Suprapubic skin (tissue), 4 donors: Measurements from ENCODE around the gene CPT1C. TPM values are rescaled to one million over a fixed set of nuclear protein-coding genes. Genes with fewer than 3 reads are reported as not detected.
A peak's percentile ranks its signal among the peaks of the same experiment; 100 is the strongest.

ENCODE experiments used
- DNase-seq, 2 donors: peaks; one replicate each; pipeline ENCODE4 v3.0.0-alpha.2; 2019; ENCODE audit warnings: low spot score in 2 of 2
- H3K27ac ChIP-seq: fragments of 200-600 bp; sonication (generic); one replicate; pipeline ENCODE4 v1.5.1; 2019
- H3K27me3 ChIP-seq: fragments of 200-600 bp; sonication (generic); one replicate; pipeline ENCODE4 v1.5.1; 2019
- H3K36me3 ChIP-seq: fragments of 200-600 bp; sonication (generic); one replicate; pipeline ENCODE4 v1.5.1; 2019
- H3K4me1 ChIP-seq: fragments of 200-600 bp; sonication (generic); one replicate; pipeline ENCODE4 v1.5.1; 2019
- H3K4me3 ChIP-seq: fragments of 200-600 bp; sonication (generic); one replicate; pipeline ENCODE4 v1.5.1; 2019; ENCODE audit warnings: mild to moderate bottlenecking
- H3K9me3 ChIP-seq: fragments of 200-600 bp; sonication (generic); one replicate; pipeline ENCODE4 v1.5.1; 2019
- EP300 ChIP-seq: sonication (generic); formaldehyde crosslinking; IDR thresholded peaks from one replicate; pipeline ENCODE4 v1.6.1; 2017; ENCODE audit warnings: antibody characterized with exemption
- POLR2A ChIP-seq, 2 donors: fragments of 450-650 bp; IDR thresholded peaks; one replicate each; pipeline ENCODE4 v1.6.1; 2017; ENCODE audit warnings: antibody characterized with exemption in 2 of 2, mild to moderate bottlenecking in 2 of 2, moderate library complexity in 2 of 2
- POLR2AphosphoS5 ChIP-seq, 3 donors: sonication (generic); formaldehyde crosslinking; IDR thresholded peaks; one replicate each; pipeline ENCODE4 v1.6.1; 2017; ENCODE audit warnings: antibody characterized with exemption in 3 of 3
- WGBS: methylation state at CpG from one replicate; pipeline ENCODE4 v1.1.5; 2018; 5-methylcytosine and 5-hydroxymethylcytosine counted together
- total RNA-seq, 4 donors: library from RNA; depleted of rRNA; stranded (reverse); fragments of >200 nt; gene quantifications; one replicate each; pipeline ENCODE4 v1.1.0, GENCODE V29; 2016
- TF ChIP-seq, protein P1 (sequence below), 2 donors: fragments of 200-600 bp in 1 of 2; fragments of 450-650 bp in 1 of 2; sonication (generic) in 1 of 2; IDR thresholded peaks; one replicate each; pipeline ENCODE4 v1.5.1; 2016 to 2019; ENCODE audit warnings: antibody characterized with exemption in 2 of 2, mild to moderate bottlenecking in 1 of 2, moderate library complexity in 1 of 2

Gene CPT1C
- total RNA-seq, 4 donors from 2014 or later, result 0.57 to 1.2 (median 0.92) TPM

DNA sequence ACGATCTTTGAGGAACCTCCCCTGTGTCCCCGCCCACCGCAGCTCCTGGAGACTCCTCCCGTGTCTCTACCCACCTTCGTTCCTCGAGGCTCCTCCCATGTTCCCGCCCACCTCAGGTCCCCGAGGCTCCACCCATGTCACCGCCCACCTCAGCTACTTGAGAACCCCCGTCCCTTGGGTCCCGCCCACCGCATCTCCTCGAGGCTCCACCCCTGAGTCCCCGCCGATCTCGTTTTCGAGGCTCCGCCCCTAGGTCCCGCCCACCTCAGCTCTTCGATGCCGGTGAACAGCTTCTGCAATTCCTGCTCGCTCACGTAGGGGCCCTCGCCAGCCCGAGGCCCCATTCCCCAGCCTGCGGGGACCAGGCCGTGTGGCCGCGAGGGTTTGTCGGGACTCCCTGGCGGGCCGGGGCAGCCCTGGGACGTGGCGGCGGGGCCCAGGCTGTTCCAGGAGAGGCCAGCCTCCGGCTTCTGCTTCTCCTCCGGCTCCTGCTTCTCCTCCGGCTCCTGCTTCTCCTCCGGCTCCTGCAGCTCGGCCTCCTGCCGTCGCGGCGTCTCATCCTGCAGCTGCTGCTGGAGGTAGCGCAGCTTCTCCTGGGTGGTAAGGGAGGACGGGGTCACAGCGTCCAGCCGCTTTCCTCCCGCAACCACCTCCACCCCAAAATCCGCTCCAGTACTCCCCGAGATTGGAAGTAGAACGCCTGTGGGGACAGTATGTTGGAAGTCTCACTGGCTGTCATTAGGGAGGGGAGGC lies 55.5 kb downstream of the CPT1C start:
- TF ChIP-seq POLR2A (IDR thresholded peaks at IDR 0.05), result no peak
- TF ChIP-seq EP300, result no peak
- no peak for TF ChIP-seq POLR2AphosphoS5 (IDR thresholded peaks at IDR 0.05)
- TF ChIP-seq, protein P1, sequence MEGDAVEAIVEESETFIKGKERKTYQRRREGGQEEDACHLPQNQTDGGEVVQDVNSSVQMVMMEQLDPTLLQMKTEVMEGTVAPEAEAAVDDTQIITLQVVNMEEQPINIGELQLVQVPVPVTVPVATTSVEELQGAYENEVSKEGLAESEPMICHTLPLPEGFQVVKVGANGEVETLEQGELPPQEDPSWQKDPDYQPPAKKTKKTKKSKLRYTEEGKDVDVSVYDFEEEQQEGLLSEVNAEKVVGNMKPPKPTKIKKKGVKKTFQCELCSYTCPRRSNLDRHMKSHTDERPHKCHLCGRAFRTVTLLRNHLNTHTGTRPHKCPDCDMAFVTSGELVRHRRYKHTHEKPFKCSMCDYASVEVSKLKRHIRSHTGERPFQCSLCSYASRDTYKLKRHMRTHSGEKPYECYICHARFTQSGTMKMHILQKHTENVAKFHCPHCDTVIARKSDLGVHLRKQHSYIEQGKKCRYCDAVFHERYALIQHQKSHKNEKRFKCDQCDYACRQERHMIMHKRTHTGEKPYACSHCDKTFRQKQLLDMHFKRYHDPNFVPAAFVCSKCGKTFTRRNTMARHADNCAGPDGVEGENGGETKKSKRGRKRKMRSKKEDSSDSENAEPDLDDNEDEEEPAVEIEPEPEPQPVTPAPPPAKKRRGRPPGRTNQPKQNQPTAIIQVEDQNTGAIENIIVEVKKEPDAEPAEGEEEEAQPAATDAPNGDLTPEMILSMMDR (IDR thresholded peaks at IDR 0.05), result no peak
- WGBS, result 57% methylated on average over 34 of the region's 52 CpGs
- peak; percentile 75 to 81 for DNase-seq
- Histone ChIP-seq H3K9me3 (no peaks in the 10 kb centered on the region), H3K4me1 (no peaks in the 10 kb centered on the region), H3K36me3 (no peaks in the 10 kb centered on the region), H3K4me3 (no peak overlapping the region), H3K27ac (no peak overlapping the region), H3K27me3 (no peaks in the 10 kb centered on the region)

GRCh38 chr19:49749055-49749716 lies 58.3 kb downstream of the CPT1C start:
- TF ChIP-seq POLR2A (IDR thresholded peaks at IDR 0.05) (no peak), POLR2AphosphoS5 (IDR thresholded peaks at IDR 0.05) (no peak), EP300 (no peak)
- TF ChIP-seq, protein P1 (IDR thresholded peaks at IDR 0.05), result no peak
- Histone ChIP-seq H3K27me3 (no peaks in the 10 kb centered on the region), H3K9me3 (no peaks in the 10 kb centered on the region), H3K4me1 (no peaks in the 10 kb centered on the region), H3K36me3 (no peaks in the 10 kb centered on the region), H3K4me3 (no peak overlapping the region), H3K27ac (no peak overlapping the region)
- WGBS, result 83% methylated on average over 6 of the region's 6 CpGs
- DNase-seq, result no peak

DNA sequence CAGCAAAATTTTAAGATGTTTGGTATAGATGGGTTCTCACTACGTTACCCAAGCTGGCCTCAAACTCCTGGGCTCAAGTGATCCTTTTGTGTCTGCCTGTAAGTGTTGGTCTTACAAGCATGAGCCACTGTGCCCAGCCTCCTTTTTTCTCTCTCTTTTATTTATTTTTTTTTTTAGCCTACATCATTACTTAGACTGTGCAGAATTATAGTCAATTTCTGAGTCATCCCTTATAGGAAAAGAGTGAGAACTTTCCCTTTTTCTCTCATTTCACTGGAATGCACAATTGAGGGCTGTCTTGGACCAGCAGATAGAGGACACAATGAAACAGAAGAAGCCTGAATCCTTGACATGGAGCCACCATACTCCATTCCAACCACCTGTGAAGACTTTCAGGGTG lies 58.9 kb downstream of the CPT1C start:
- Histone ChIP-seq H3K4me1 (no peaks in the 10 kb centered on the region), H3K27ac (no peak overlapping the region), H3K27me3 (no peaks in the 10 kb centered on the region), H3K36me3 (no peaks in the 10 kb centered on the region), H3K9me3 (no peaks in the 10 kb centered on the region), H3K4me3 (no peak overlapping the region)
- no peak for DNase-seq
- TF ChIP-seq POLR2A (IDR thresholded peaks at IDR 0.05), result no peak
- TF ChIP-seq, protein P1 (IDR thresholded peaks at IDR 0.05), result no peak
- TF ChIP-seq POLR2AphosphoS5 (IDR thresholded peaks at IDR 0.05), result no peak
- TF ChIP-seq EP300, result no peak
- 47% methylated on average over 1 of the region's 1 CpG for WGBS

- WGBS, result 60% methylated on average over 1 of the region's 1 CpG
- Histone ChIP-seq H3K9me3 (no peaks in the 10 kb centered on the region), H3K4me3 (no peak overlapping the region), H3K36me3 (no peaks in the 10 kb centered on the region), H3K27ac (no peak overlapping the region), H3K4me1 (no peaks in the 10 kb centered on the region), H3K27me3 (no peaks in the 10 kb centered on the region)
- no peak for DNase-seq
- TF ChIP-seq, protein P1 (IDR thresholded peaks at IDR 0.05), result no peak
- TF ChIP-seq POLR2A (IDR thresholded peaks at IDR 0.05) (no peak), EP300 (no peak)
Observed at GRCh38 chr19:49752701-49753100, 61.8 kb downstream of the CPT1C start.

DNA sequence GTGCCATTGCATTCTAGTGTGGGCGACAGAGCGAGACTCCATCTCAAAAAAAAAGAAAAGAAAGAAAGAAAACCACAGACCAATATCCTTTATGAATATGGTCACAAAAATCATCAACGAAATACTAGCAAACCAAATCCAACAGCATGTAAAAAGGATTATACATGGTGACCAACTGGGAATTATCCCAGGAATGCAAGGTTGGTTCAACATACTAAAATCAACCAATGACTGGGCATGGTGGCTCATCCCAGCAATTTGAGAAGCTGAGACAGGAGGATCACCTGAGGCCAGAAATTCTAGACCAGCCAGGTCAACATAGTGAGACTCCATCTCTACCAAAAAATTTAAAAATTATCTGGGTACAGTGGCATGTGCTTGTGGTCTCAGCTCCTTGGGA lies 65.0 kb downstream of the CPT1C start:
- DNase-seq, result no peak
- Histone ChIP-seq H3K27ac (no peak overlapping the region), H3K27me3 (no peaks in the 10 kb centered on the region), H3K9me3 (no peaks in the 10 kb centered on the region), H3K4me1 (peaks cover under 1% of the 10 kb centered on the region), H3K4me3 (no peak overlapping the region), H3K36me3 (no peaks in the 10 kb centered on the region)
- WGBS, result 90% methylated on average over 3 of the region's 3 CpGs
- TF ChIP-seq POLR2AphosphoS5 (IDR thresholded peaks at IDR 0.05), result no peak
- no peak for TF ChIP-seq POLR2A (IDR thresholded peaks at IDR 0.05)
- no peak for TF ChIP-seq EP300
- TF ChIP-seq, protein P1 (IDR thresholded peaks at IDR 0.05), result no peak
